HFFc6 (cell line): ENCODE results near the gene PDCD4. TPM values are rescaled to one million over a fixed set of nuclear protein-coding genes. Genes with fewer than 3 reads are reported as not detected.

Experiments used
- DNase-seq: peaks from one replicate; pipeline ENCODE4 v3.0.0-alpha.2; 2018
- H3K27ac Mint-ChIP-seq: 2 replicates; pipeline ENCODE4 v1.8.0; 2020; ENCODE audit warnings: mild to moderate bottlenecking, mixed read lengths
- H3K27me3 Mint-ChIP-seq: 2 replicates; pipeline ENCODE4 v1.8.0; 2021; ENCODE audit warnings: mild to moderate bottlenecking, moderate library complexity, mixed read lengths; ENCODE audit not compliant: insufficient read depth
- H3K36me3 Mint-ChIP-seq: 2 replicates; pipeline ENCODE4 v1.8.0; 2021; ENCODE audit warnings: low read depth, mixed read lengths
- H3K4me1 Mint-ChIP-seq: 2 replicates; pipeline ENCODE4 v1.8.0; 2020; ENCODE audit warnings: low read depth, mixed read lengths
- H3K4me3 Mint-ChIP-seq: 2 replicates; pipeline ENCODE4 v1.8.0; 2020; ENCODE audit warnings: mild to moderate bottlenecking, moderate library complexity, mixed read lengths
- H3K9me3 Mint-ChIP-seq: 2 replicates; pipeline ENCODE4 v1.8.0; 2020; ENCODE audit warnings: mild to moderate bottlenecking, mixed read lengths
- CTCF ChIP-seq: fragments of 200-600 bp; sonication (generic); IDR thresholded peaks from 2 replicates; pipeline ENCODE4 v1.5.0; 2021; ENCODE audit warnings: antibody characterized with exemption, mild to moderate bottlenecking
- total RNA-seq, 6 experiments: library from RNA; stranded (reverse); fragmentation: NEBNext Ultra II Directional; extraction: Animal tissue kit (Norgen Biotek cat#: 25700); gene quantifications; 2 replicates in 1 of 6; 3 replicates in 5 of 6; pipeline ENCODE4 v1.2.3, GENCODE V29; 2021

PDCD4 gene
- total RNA-seq, 6 experiments from 2014 or later = 56.0 to 85.6 (median 72.8) TPM

- Mint-ChIP-seq H3K27me3 (peaks cover 19% of the 10 kb centered on the region), H3K4me3 (no peak overlapping the region), H3K4me1 (no peaks in the 10 kb centered on the region), H3K36me3 (no peaks in the 10 kb centered on the region), H3K27ac (no peak overlapping the region), H3K9me3 (no peaks in the 10 kb centered on the region)
- no peak for TF ChIP-seq CTCF
- no peak for DNase-seq
Observed at GRCh38 chr10:110837418-110838171, 34.1 kb upstream of the PDCD4 start.

- no peak for DNase-seq
- Mint-ChIP-seq H3K27me3 (peaks cover 16% of the 10 kb centered on the region), H3K27ac (no peak overlapping the region), H3K4me1 (no peaks in the 10 kb centered on the region), H3K9me3 (no peaks in the 10 kb centered on the region), H3K4me3 (no peak overlapping the region), H3K36me3 (no peaks in the 10 kb centered on the region)
- no peak for TF ChIP-seq CTCF
Observed at GRCh38 chr10:110840225-110840922, 31.4 kb upstream of the PDCD4 start.

- H3K27me3 Mint-ChIP-seq = peaks cover 13% of the 10 kb centered on the region
- H3K9me3 Mint-ChIP-seq = no peaks in the 10 kb centered on the region
- H3K4me1 Mint-ChIP-seq = no peaks in the 10 kb centered on the region
- H3K36me3 Mint-ChIP-seq = no peaks in the 10 kb centered on the region
- H3K4me3 Mint-ChIP-seq = no peak overlapping the region
- no peak overlapping the region for H3K27ac Mint-ChIP-seq
- no peak for DNase-seq
- TF ChIP-seq CTCF = no peak
Observed at GRCh38 chr10:110840923-110841428, 30.8 kb upstream of the PDCD4 start.

GRCh38 chr10:110841767-110842267 is 29.9 kb upstream of the PDCD4 start:
- peaks cover 12% of the 10 kb centered on the region for H3K27me3 Mint-ChIP-seq
- DNase-seq = no peak
- H3K27ac Mint-ChIP-seq = no peak overlapping the region
- H3K36me3 Mint-ChIP-seq = no peaks in the 10 kb centered on the region
- no peak overlapping the region for H3K4me3 Mint-ChIP-seq
- no peaks in the 10 kb centered on the region for H3K4me1 Mint-ChIP-seq
- no peaks in the 10 kb centered on the region for H3K9me3 Mint-ChIP-seq
- no peak for TF ChIP-seq CTCF

- Mint-ChIP-seq H3K4me1 (no peaks in the 10 kb centered on the region), H3K27ac (no peak overlapping the region), H3K9me3 (no peaks in the 10 kb centered on the region), H3K36me3 (no peaks in the 10 kb centered on the region), H3K27me3 (peaks cover 16% of the 10 kb centered on the region), H3K4me3 (no peak overlapping the region)
- no peak for TF ChIP-seq CTCF
- DNase-seq = no peak
Observed at GRCh38 chr10:110842326-110842904, 29.3 kb upstream of the PDCD4 start.
